Gastrocnemius medialis (tissue), 4 donors: ENCODE data around the gene DNAJC15. TPM values are rescaled to one million over a fixed set of nuclear protein-coding genes. Genes with fewer than 3 reads are reported as not detected.
"Not testable (repeated sequence)": the region's sequence is repeated elsewhere in the genome, so short reads cannot be mapped to it uniquely, and the experiment has no call there.

Source experiments
- ATAC-seq, 2 donors: fragments of 150-250 bp; one replicate each; pipeline ENCODE4 v1.9.1; 2016
- DNase-seq, 2 donors: peaks; one replicate each; pipeline ENCODE4 v3.0.0-alpha.2; 2019
- H3K27ac ChIP-seq, 4 donors: fragments of 200-600 bp; sonication (generic); 1 replicate in 1 of 4; 2 replicates in 3 of 4; pipeline ENCODE4 v1.5.1; 2016 to 2018; ENCODE audit warnings: mild to moderate bottlenecking in 2 of 4, moderate library complexity in 1 of 4
- H3K27me3 ChIP-seq, 3 donors: fragments of 200-600 bp; sonication (generic) in 2 of 3; 1 replicate in 1 of 3; 2 replicates in 2 of 3; pipeline versions ENCODE4 v1.5.1 to v1.6.0; 2016 to 2019; ENCODE audit warnings: mild to moderate bottlenecking in 1 of 3, moderate library complexity in 1 of 3
- H3K36me3 ChIP-seq, 2 donors: fragments of 200-600 bp; sonication (generic) in 1 of 2; one replicate each; pipeline ENCODE4 v1.5.1; 2017 to 2018
- H3K4me1 ChIP-seq, 2 donors: fragments of 200-600 bp; sonication (generic) in 1 of 2; one replicate each; pipeline ENCODE4 v1.5.1; 2016 to 2017; ENCODE audit warnings: mild to moderate bottlenecking in 2 of 2
- H3K4me3 ChIP-seq, 4 donors: fragments of 200-600 bp; sonication (generic) in 3 of 4; 1 replicate in 1 of 4; 2 replicates in 3 of 4; pipeline ENCODE4 v1.5.1; 2016 to 2019; ENCODE audit warnings: mild to moderate bottlenecking in 2 of 4
- H3K9me3 ChIP-seq, 3 donors: fragments of 200-600 bp; sonication (generic) in 2 of 3; 1 replicate in 1 of 3; 2 replicates in 2 of 3; pipeline ENCODE4 v1.5.1; 2016 to 2019
- CTCF ChIP-seq, 5 experiments: fragments of 450-650 bp in 3 of 5; fragments of 200-600 bp in 2 of 5; sonication (generic) in 2 of 5; IDR thresholded peaks in 4 of 5; conservative IDR thresholded peaks in 1 of 5; 1 replicate in 4 of 5; 2 replicates in 1 of 5; pipeline ENCODE4 v1.5.1; 2016 to 2019; ENCODE audit warnings: antibody characterized with exemption in 5 of 5, mild to moderate bottlenecking in 3 of 5, moderate library complexity in 3 of 5
- POLR2A ChIP-seq, 2 donors: fragments of 450-650 bp; IDR thresholded peaks; one replicate each; pipeline ENCODE4 v1.6.1; 2017; ENCODE audit warnings: antibody characterized with exemption in 2 of 2, mild to moderate bottlenecking in 2 of 2, moderate library complexity in 2 of 2
- in situ Hi-C, 4 donors: fragments of 200-750 bp; cut with MboI; loops; one replicate each; pipeline versions ENCODE4 v1.15.0 to v1.8.0; 2017; ENCODE audit warnings: low sequenced_read_pairs in 4 of 4
- intact Hi-C: fragments of 100-400 bp; cut with DNase I; formaldehyde crosslinking; loops from one replicate; pipeline ENCODE4 v1.15.1; 2023; ENCODE audit warnings: low total_unique reads
- total RNA-seq, 4 donors: library from RNA; depleted of rRNA; stranded (reverse); fragments of >200 nt; gene quantifications; one replicate each; pipeline versions ENCODE4 v1.1.0 to v1.2.3, GENCODE V29; 2016

DNAJC15 gene
- total RNA-seq, 4 donors from 2014 or later: 6.2 to 19.5 (median 12.3) TPM

GRCh38 chr13:43061496-43062280 is 38.3 kb downstream of the DNAJC15 start:
- no peak overlapping the region for H3K4me3 ChIP-seq
- H3K36me3 ChIP-seq: peaks cover 0 to 6% of the 10 kb centered on the region in 2 donors
- no peak for ATAC-seq
- no peaks in the 10 kb centered on the region for H3K9me3 ChIP-seq
- intact Hi-C loops: no loop called here
- TF ChIP-seq CTCF (IDR thresholded peaks at IDR 0.05 in 4 of 5, conservative IDR thresholded peaks at IDR 0.05 in 1 of 5): no peak
- no peak for TF ChIP-seq POLR2A (IDR thresholded peaks at IDR 0.05)
- no peak overlapping the region for H3K27ac ChIP-seq
- H3K27me3 ChIP-seq: no peaks in the 10 kb centered on the region
- in situ Hi-C loops: no loop called here
- H3K4me1 ChIP-seq: peaks cover 5% of the 10 kb centered on the region in 2 donors
- DNase-seq: no peak

- no peak overlapping the region for H3K27ac ChIP-seq
- in situ Hi-C loops (no loop called here), intact Hi-C loops (no loop called here)
- no peak for TF ChIP-seq POLR2A (IDR thresholded peaks at IDR 0.05)
- TF ChIP-seq CTCF (IDR thresholded peaks at IDR 0.05 in 4 of 5, conservative IDR thresholded peaks at IDR 0.05 in 1 of 5): no peak
- H3K4me3 ChIP-seq: no peak overlapping the region
- no peaks in the 10 kb centered on the region for H3K27me3 ChIP-seq
- no peaks in the 10 kb centered on the region for H3K9me3 ChIP-seq
- H3K36me3 ChIP-seq: peaks cover 0 to 9% of the 10 kb centered on the region in 2 donors
- peaks cover 0 to 5% of the 10 kb centered on the region in 2 donors for H3K4me1 ChIP-seq
- ATAC-seq (no peak), DNase-seq (no peak)
Measured at GRCh38 chr13:43071824-43072223, 48.4 kb downstream of the DNAJC15 start.

GRCh38 chr13:43072394-43072793 is 49.0 kb downstream of the DNAJC15 start:
- no peak overlapping the region for H3K27ac ChIP-seq
- no peaks in the 10 kb centered on the region for H3K9me3 ChIP-seq
- H3K4me3 ChIP-seq: no peak overlapping the region
- H3K4me1 ChIP-seq: peaks cover 0 to 9% of the 10 kb centered on the region in 2 donors
- in situ Hi-C loops: no loop called here
- H3K27me3 ChIP-seq: no peaks in the 10 kb centered on the region
- TF ChIP-seq CTCF (IDR thresholded peaks at IDR 0.05 in 4 of 5, conservative IDR thresholded peaks at IDR 0.05 in 1 of 5) (no peak), POLR2A (IDR thresholded peaks at IDR 0.05) (no peak)
- ATAC-seq: no peak
- intact Hi-C loops: no loop called here
- peaks cover 0 to 9% of the 10 kb centered on the region in 2 donors for H3K36me3 ChIP-seq
- peak in 1 of 2 donors; percentile 36 for DNase-seq

- ATAC-seq: no peak
- peaks cover 0 to 9% of the 10 kb centered on the region in 2 donors for H3K36me3 ChIP-seq
- intact Hi-C loops: no loop called here
Measured at GRCh38 chr13:43074824-43075510, 51.6 kb downstream of the DNAJC15 start.

GRCh38 chr13:43075511-43075902 is 52.1 kb downstream of the DNAJC15 start:
- H3K27me3 ChIP-seq, DNase-seq, H3K4me3 ChIP-seq, H3K27ac ChIP-seq, intact Hi-C loops, H3K4me1 ChIP-seq, H3K9me3 ChIP-seq, in situ Hi-C loops, ATAC-seq: not testable (repeated sequence)
- peaks cover 0 to 12% of the 10 kb centered on the region in 2 donors for H3K36me3 ChIP-seq

More at GRCh38 chr13:43074824-43075510, 51.6 kb downstream of the DNAJC15 start:
- no peaks in the 10 kb centered on the region for H3K27me3 ChIP-seq
- TF ChIP-seq POLR2A (IDR thresholded peaks at IDR 0.05) (no peak), CTCF (IDR thresholded peaks at IDR 0.05 in 4 of 5, conservative IDR thresholded peaks at IDR 0.05 in 1 of 5) (no peak)
- H3K9me3 ChIP-seq: no peaks in the 10 kb centered on the region
- in situ Hi-C loops: no loop called here
- no peak overlapping the region for H3K27ac ChIP-seq
- no peak for DNase-seq
- peaks cover 0 to 9% of the 10 kb centered on the region in 2 donors for H3K4me1 ChIP-seq
- no peak overlapping the region for H3K4me3 ChIP-seq
